GM12878 (cell line): ENCODE data around the gene DLG4. TPM values are rescaled to one million over a fixed set of nuclear protein-coding genes. Genes with fewer than 3 reads are reported as not detected.

ENCODE experiments used
- ATAC-seq: fragments of 200-7000 bp; cut with Tn5 transposase; 3 replicates; pipeline ENCODE4 v1.9.1; 2020; ENCODE audit warnings: mild to moderate bottlenecking, moderate library complexity
- BruUV-seq: library from RNA; stranded (reverse); fragments of 400-500 nt; replicated peaks from 2 replicates; lab custom pipeline; 2021; lab: Mats Ljungman, UMichigan
- CTCF ChIA-PET: fragments of 300-600 bp; sonication (Branson Sonifier 250); formaldehyde crosslinking; extraction: SDS; loops from one replicate; lab custom pipeline; 2021; ENCODE audit warnings: inconsistent platforms; lab: Yijun Ruan, JAX
- POLR2A ChIA-PET: fragments of 350-600 bp; formaldehyde crosslinking; extraction: SDS; loops from one replicate; lab custom pipeline; 2021; ENCODE audit warnings: inconsistent platforms; lab: Charles Lee
- RAD21 ChIA-PET: fragments of 300-600 bp; sonication (Branson Sonifier 250); formaldehyde crosslinking; loops from one replicate; lab custom pipeline; 2023; ENCODE audit warnings: antibody characterized with exemption; ENCODE audit not compliant: unreplicated experiment; lab: Charles Lee
- SMC1A ChIA-PET: fragments of 300-600 bp; sonication (Branson Sonifier 250); formaldehyde crosslinking; loops from one replicate; lab custom pipeline; 2023; ENCODE audit not compliant: unreplicated experiment, uncharacterized antibody; lab: Charles Lee
- DNase-seq: peaks from one replicate; pipeline ENCODE4 v3.0.0-alpha.2; 2011; ENCODE audit warnings: low read depth, low spot score
- FAIRE-seq: peaks from 3 replicates; lab custom pipeline; 2011; peaks lifted over from hg19 to GRCh38; lab: Jason Lieb, UNC
- H2AFZ ChIP-seq: 2 replicates; pipeline ENCODE4 v1.6.0; 2011; ENCODE audit warnings: low read depth, low read length, control low read depth; ENCODE audit not compliant: control insufficient read depth
- H3K27ac ChIP-seq: 2 replicates; pipeline ENCODE4 v1.5.1; 2011; ENCODE audit warnings: control low read depth; ENCODE audit not compliant: control insufficient read depth, insufficient read depth
- H3K27me3 ChIP-seq, 2 experiments: replicated peaks in 1 of 2; 2 replicates each; pipeline versions ENCODE4 v1.6.0 to v1.6.1; 2011; ENCODE audit warnings: low read length in 1 of 2; ENCODE audit not compliant: control insufficient read depth in 2 of 2, insufficient read depth in 2 of 2
- H3K36me3 ChIP-seq, 2 experiments: 2 replicates each; pipeline ENCODE4 v1.5.1; 2011; ENCODE audit warnings: low read length in 1 of 2; ENCODE audit not compliant: control insufficient read depth in 2 of 2, insufficient read depth in 2 of 2
- H3K4me1 ChIP-seq: 2 replicates; pipeline ENCODE4 v1.6.1; 2011; ENCODE audit warnings: mild to moderate bottlenecking, low read length, moderate library complexity, mixed read lengths; ENCODE audit not compliant: control insufficient read depth, insufficient read depth
- H3K4me2 ChIP-seq: 2 replicates; pipeline ENCODE4 v1.6.0; 2011; ENCODE audit warnings: control low read depth; ENCODE audit not compliant: control insufficient read depth, insufficient read depth
- H3K4me3 ChIP-seq: fragments of 200-600 bp; sonication (generic); 2 replicates; pipeline ENCODE4 v1.5.1; 2016
- H3K79me2 ChIP-seq: 2 replicates; pipeline ENCODE4 v1.6.0; 2011; ENCODE audit warnings: low read length; ENCODE audit not compliant: control insufficient read depth, insufficient read depth
- H3K9ac ChIP-seq: 2 replicates; pipeline ENCODE4 v1.8.0; 2011; ENCODE audit warnings: low read length, control low read depth, mixed read lengths; ENCODE audit not compliant: control insufficient read depth, insufficient read depth
- H3K9me3 ChIP-seq: replicated peaks from 3 replicates; pipeline ENCODE4 v1.5.1; 2011; ENCODE audit warnings: mild to moderate bottlenecking, low read length; ENCODE audit not compliant: control insufficient read depth, insufficient read depth
- H4K20me1 ChIP-seq: 2 replicates; pipeline ENCODE4 v1.6.0; 2011; ENCODE audit not compliant: control insufficient read depth, insufficient read depth
- IKZF2 ChIP-seq, 2 experiments: fragments of 450-650 bp; IDR thresholded peaks; 2 replicates each; pipeline ENCODE4 v1.6.1; 2017; ENCODE audit warnings: mild to moderate bottlenecking in 2 of 2, moderate library complexity in 2 of 2
- NFXL1 ChIP-seq: fragments of 450-650 bp; IDR thresholded peaks from 2 replicates; pipeline ENCODE4 v1.6.1; 2017; ENCODE audit warnings: antibody characterized with exemption, mild to moderate bottlenecking, borderline replicate concordance
- RELA ChIP-seq: fragments of 450-650 bp; IDR thresholded peaks from 2 replicates; pipeline ENCODE4 v1.8.0; 2014; ENCODE audit warnings: borderline replicate concordance; ENCODE audit not compliant: partially characterized antibody
- WGBS: methylation state at CpG from one replicate; pipeline ENCODE4 v1.1.6; 2016; ENCODE audit warnings: low lambda C conversion rate; ENCODE audit not compliant: insufficient replicate concordance, insufficient coverage; ENCODE audit errors: missing lambda C conversion rate; 5-methylcytosine and 5-hydroxymethylcytosine counted together
- in situ Hi-C: fragments of 300-500 bp; cut with MboI; formaldehyde crosslinking; loops from 9 replicates; pipeline ENCODE4 v1.14.3; 2018; ENCODE audit warnings: mixed read lengths
- intact Hi-C: fragments of 100-400 bp; cut with micrococcal nuclease; formaldehyde crosslinking; loops from one replicate; pipeline ENCODE4 v1.14.2; 2022; ENCODE audit not compliant: unreplicated experiment
- polyA plus RNA-seq, 11 experiments: library from polyadenylated mRNA; depleted of rRNA in 4 of 11; unstranded in 6 of 11; stranded (reverse) in 5 of 11; fragments of >200 nt; fragmentation: Nextera tagmentation in 4 of 11; fragmentation: Illumina TruSeq in 1 of 11; extraction: Ambion mirVana in 4 of 11; extraction: Trizol in 1 of 11; gene quantifications; 1 replicate in 1 of 11; 2 replicates in 10 of 11; pipeline versions ENCODE4 v1.2.1 to v1.2.3, GENCODE V29; 2011 to 2016; ENCODE audit warnings: inconsistent platforms in 2 of 11, missing spikeins in 2 of 11, low read depth in 1 of 11
- total RNA-seq, 4 experiments: library from RNA; depleted of rRNA in 3 of 4; stranded (reverse); fragments of >200 nt in 3 of 4; fragmentation: Illumina TruSeq in 1 of 4; extraction: Trizol in 1 of 4; gene quantifications; 2 replicates each; pipeline versions ENCODE4 v1.2.1 to v1.2.3, GENCODE V29; 2013 to 2021
- TF ChIP-seq, protein P1 (sequence below): IDR thresholded peaks from 2 replicates; pipeline ENCODE4 v1.6.1; 2012; ENCODE audit warnings: low read depth, low read length, improper control_type of control experiment
- TF ChIP-seq, protein P2 (sequence below): fragments of 450-650 bp; IDR thresholded peaks from 2 replicates; pipeline ENCODE4 v1.6.1; 2017; ENCODE audit warnings: mild to moderate bottlenecking, moderate library complexity

DLG4 gene
- total and polyA plus RNA-seq, 10 of the 15 experiments (the other 5 are each of a cell fraction or from before 2014, with no cell fraction given) = 0.07 to 4.1 (median 1.3) TPM

DNA sequence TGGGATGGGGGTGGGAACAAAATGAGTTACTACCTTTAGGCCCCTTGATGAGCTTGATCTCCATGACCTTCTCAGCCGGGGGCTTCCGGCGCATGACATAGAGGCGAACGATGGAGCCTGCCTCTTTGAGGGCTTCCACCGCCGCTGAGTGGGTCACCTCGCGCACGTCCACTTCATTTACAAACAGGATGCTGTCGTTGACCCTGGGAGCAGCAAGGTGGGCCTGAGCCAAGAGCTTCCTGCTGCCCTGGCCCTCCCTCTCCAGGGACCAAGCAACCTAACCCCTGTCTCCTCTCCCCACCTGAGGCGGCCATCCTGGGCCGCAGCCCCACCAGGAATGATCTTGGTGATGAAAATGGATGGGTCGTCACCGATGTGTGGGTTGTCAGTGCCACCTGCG, 16.2 kb downstream of the DLG4 start:
- Histone ChIP-seq H3K27ac (no peak overlapping the region), H3K4me2 (no peak overlapping the region), H3K79me2 (no peaks in the 10 kb centered on the region), H3K9ac (no peak overlapping the region), H3K27me3 (no peaks in the 10 kb centered on the region), H3K4me1 (peaks cover 6% of the 10 kb centered on the region; the same call in 1 of the 2 replicates), H4K20me1 (no peaks in the 10 kb centered on the region), H3K36me3 (no peaks in the 10 kb centered on the region), H2AFZ (no peak overlapping the region), H3K4me3 (no peak overlapping the region), H3K9me3 (no peaks in the 10 kb centered on the region)
- FAIRE-seq (no peak), DNase-seq (no peak), ATAC-seq (no peak)
- TSS peak; percentile 66 for BruUV-seq
- TF ChIP-seq IKZF2 (IDR thresholded peaks at IDR 0.05) (no peak), NFXL1 (no peak), RELA (no peak)
- TF ChIP-seq, protein P1, sequence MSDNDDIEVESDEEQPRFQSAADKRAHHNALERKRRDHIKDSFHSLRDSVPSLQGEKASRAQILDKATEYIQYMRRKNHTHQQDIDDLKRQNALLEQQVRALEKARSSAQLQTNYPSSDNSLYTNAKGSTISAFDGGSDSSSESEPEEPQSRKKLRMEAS = no peak
- TF ChIP-seq, protein P2, sequence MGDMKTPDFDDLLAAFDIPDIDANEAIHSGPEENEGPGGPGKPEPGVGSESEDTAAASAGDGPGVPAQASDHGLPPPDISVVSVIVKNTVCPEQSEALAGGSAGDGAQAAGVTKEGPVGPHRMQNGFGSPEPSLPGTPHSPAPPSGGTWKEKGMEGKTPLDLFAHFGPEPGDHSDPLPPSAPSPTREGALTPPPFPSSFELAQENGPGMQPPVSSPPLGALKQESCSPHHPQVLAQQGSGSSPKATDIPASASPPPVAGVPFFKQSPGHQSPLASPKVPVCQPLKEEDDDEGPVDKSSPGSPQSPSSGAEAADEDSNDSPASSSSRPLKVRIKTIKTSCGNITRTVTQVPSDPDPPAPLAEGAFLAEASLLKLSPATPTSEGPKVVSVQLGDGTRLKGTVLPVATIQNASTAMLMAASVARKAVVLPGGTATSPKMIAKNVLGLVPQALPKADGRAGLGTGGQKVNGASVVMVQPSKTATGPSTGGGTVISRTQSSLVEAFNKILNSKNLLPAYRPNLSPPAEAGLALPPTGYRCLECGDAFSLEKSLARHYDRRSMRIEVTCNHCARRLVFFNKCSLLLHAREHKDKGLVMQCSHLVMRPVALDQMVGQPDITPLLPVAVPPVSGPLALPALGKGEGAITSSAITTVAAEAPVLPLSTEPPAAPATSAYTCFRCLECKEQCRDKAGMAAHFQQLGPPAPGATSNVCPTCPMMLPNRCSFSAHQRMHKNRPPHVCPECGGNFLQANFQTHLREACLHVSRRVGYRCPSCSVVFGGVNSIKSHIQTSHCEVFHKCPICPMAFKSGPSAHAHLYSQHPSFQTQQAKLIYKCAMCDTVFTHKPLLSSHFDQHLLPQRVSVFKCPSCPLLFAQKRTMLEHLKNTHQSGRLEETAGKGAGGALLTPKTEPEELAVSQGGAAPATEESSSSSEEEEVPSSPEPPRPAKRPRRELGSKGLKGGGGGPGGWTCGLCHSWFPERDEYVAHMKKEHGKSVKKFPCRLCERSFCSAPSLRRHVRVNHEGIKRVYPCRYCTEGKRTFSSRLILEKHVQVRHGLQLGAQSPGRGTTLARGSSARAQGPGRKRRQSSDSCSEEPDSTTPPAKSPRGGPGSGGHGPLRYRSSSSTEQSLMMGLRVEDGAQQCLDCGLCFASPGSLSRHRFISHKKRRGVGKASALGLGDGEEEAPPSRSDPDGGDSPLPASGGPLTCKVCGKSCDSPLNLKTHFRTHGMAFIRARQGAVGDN = no peak
- WGBS = 92% methylated on average over 16 of the region's 16 CpGs
- CTCF ChIA-PET = interaction anchor here (1.2 kb wide), 1 partner anchor 17 kb away, joined by 4 read pairs; no protein-coding TSS in a partner anchor
- intact Hi-C loops = no loop called here
- RAD21 ChIA-PET = no interaction called here
- SMC1A ChIA-PET = interaction anchor here (1.3 kb wide), 1 partner anchor 78 kb away, joined by 3 read pairs; the partner anchor contains the start of gene SLC2A4
- POLR2A ChIA-PET = no interaction called here
- in situ Hi-C loops = no loop called here
